ACC112 (cell line): ENCODE data around the gene PTPRN2.
"Not testable (repeated sequence)": the region's sequence is repeated elsewhere in the genome, so short reads cannot be mapped to it uniquely, and the experiment has no call there.

Source experiments
- H2AFZ ChIP-seq: fragments of 200-600 bp; sonication (generic); one replicate; pipeline ENCODE4 v1.6.0; 2017; ENCODE audit warnings: antibody characterized with exemption, low read length; ENCODE audit not compliant: unreplicated experiment
- H3K27ac ChIP-seq: fragments of 200-600 bp; sonication (generic); 2 replicates; pipeline ENCODE4 v1.5.1; 2014; ENCODE audit warnings: low read depth, mild to moderate bottlenecking, antibody characterized with exemption, low read length, moderate library complexity
- H3K27me3 ChIP-seq: fragments of 200-600 bp; sonication (generic); 2 replicates; pipeline ENCODE4 v1.6.1; 2014; ENCODE audit warnings: mild to moderate bottlenecking, antibody characterized with exemption, low read length, moderate library complexity, mixed read lengths; ENCODE audit not compliant: insufficient read depth
- H3K36me3 ChIP-seq: fragments of 200-600 bp; sonication (generic); 2 replicates; pipeline ENCODE4 v1.6.1; 2016; ENCODE audit warnings: mild to moderate bottlenecking, antibody characterized with exemption, low read length, moderate library complexity, mixed read lengths; ENCODE audit not compliant: insufficient read depth
- H3K4me1 ChIP-seq: fragments of 200-600 bp; sonication (generic); one replicate; pipeline ENCODE4 v1.6.1; 2016; ENCODE audit warnings: low read length, mixed read lengths; ENCODE audit not compliant: insufficient read depth, unreplicated experiment, control insufficient read depth
- H3K4me3 ChIP-seq: fragments of 200-600 bp; sonication (generic); 2 replicates; pipeline ENCODE4 v1.5.1; 2014; ENCODE audit warnings: mild to moderate bottlenecking, low read depth, low read length
- H3K79me2 ChIP-seq: fragments of 200-600 bp; sonication (generic); one replicate; pipeline ENCODE4 v1.6.0; 2016; ENCODE audit warnings: low read length; ENCODE audit not compliant: control insufficient read depth, unreplicated experiment, insufficient read depth

Gene PTPRN2

DNA sequence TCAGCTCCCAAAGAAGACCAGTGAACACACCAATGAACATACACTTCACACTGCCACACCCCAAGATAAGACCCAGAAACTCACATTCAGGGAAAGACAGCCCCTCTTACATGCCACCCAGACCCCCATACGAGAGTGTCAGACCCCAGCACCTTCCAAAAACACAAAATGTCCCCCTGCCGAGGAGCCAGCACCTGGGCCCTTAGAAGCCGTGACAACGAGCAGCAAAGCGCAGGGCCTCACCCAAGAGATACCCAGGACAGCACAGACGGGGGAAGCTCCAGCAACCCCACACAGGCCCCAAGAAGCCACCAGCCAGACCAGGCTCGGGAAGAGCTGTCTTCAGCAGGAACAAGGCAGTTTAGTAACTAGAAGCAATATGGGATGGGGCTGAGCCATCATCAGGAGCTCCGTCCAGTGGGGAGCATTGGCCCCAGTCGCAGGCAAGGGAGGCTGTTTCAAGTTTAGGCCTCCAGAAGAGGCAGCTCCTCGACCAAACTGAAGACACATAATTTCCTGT lies 243.6 kb downstream of the PTPRN2 start:
- Histone ChIP-seq H2AFZ (no peak overlapping the region), H3K27ac (no peak overlapping the region), H3K4me3 (no peak overlapping the region), H3K36me3 (no peaks in the 10 kb centered on the region), H3K4me1 (no peaks in the 10 kb centered on the region), H3K79me2 (no peaks in the 10 kb centered on the region), H3K27me3 (no peaks in the 10 kb centered on the region)

GRCh38 chr7:158343526-158343925 lies 244.1 kb downstream of the PTPRN2 start:
- H3K4me1 ChIP-seq, result no peaks in the 10 kb centered on the region
- no peaks in the 10 kb centered on the region for H3K27me3 ChIP-seq
- no peaks in the 10 kb centered on the region for H3K36me3 ChIP-seq
- no peak overlapping the region for H3K4me3 ChIP-seq
- H3K79me2 ChIP-seq, result no peaks in the 10 kb centered on the region
- no peak overlapping the region for H2AFZ ChIP-seq
- H3K27ac ChIP-seq, result no peak overlapping the region

DNA sequence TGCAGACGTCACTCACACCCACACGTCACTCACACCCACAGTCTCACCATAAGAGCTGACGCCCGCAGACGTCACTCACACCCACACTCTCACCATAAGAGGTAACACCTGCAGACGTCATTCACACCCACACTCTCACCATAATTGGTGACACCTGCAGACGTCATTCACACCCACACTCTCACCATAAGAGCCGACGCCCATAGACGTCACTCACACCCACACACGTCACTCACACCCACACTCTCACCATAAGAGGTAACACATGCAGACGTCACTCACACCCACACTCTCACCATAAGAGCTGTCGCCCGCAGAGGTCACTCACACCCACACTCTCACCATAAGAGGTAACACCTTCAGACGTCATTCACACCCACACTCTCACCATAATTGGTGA lies 246.5 kb downstream of the PTPRN2 start:
- H3K27me3 ChIP-seq, H2AFZ ChIP-seq, H3K4me1 ChIP-seq, H3K36me3 ChIP-seq, H3K79me2 ChIP-seq, H3K27ac ChIP-seq, H3K4me3 ChIP-seq: not testable (repeated sequence)

- H3K4me1 ChIP-seq, H3K27me3 ChIP-seq, H3K36me3 ChIP-seq, H3K27ac ChIP-seq, H3K4me3 ChIP-seq, H2AFZ ChIP-seq, H3K79me2 ChIP-seq: not testable (repeated sequence)
Observed at GRCh38 chr7:158336952-158337351, 250.7 kb downstream of the PTPRN2 start.

GRCh38 chr7:158332516-158332915 lies 255.1 kb downstream of the PTPRN2 start:
- not testable (repeated sequence) for H2AFZ ChIP-seq, H3K27ac ChIP-seq, H3K27me3 ChIP-seq

GRCh38 chr7:158331826-158332450 lies 255.7 kb downstream of the PTPRN2 start:
- H3K79me2 ChIP-seq, H3K27me3 ChIP-seq, H3K4me1 ChIP-seq, H3K4me3 ChIP-seq, H3K36me3 ChIP-seq, H3K27ac ChIP-seq, H2AFZ ChIP-seq: not testable (repeated sequence)

More at GRCh38 chr7:158332516-158332915, 255.1 kb downstream of the PTPRN2 start:
- H3K4me1 ChIP-seq, H3K36me3 ChIP-seq, H3K79me2 ChIP-seq, H3K4me3 ChIP-seq: not testable (repeated sequence)

DNA sequence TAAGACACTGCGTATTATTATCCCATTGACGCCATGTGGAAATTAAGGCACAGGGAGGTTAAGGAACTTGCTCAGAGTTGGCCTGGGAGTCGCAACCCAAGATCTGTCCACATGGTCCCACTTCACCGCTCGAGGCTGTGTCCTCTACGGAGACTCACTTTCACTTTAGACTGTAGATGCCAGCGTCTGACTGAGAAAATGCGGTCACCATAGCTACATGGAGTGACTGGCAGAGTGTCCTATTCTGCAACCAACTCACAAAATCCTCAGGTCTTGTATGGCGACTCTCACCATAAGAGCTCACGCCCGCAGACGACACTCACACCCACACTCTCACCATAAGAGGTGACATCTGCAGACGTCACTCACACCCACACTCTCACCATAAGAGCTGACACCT lies 257.9 kb downstream of the PTPRN2 start:
- Histone ChIP-seq H3K27ac (no peak overlapping the region), H3K27me3 (no peaks in the 10 kb centered on the region), H3K36me3 (no peaks in the 10 kb centered on the region), H3K4me3 (no peak overlapping the region), H3K79me2 (no peaks in the 10 kb centered on the region), H2AFZ (no peak overlapping the region), H3K4me1 (no peaks in the 10 kb centered on the region)

GRCh38 chr7:158329014-158329610 lies 258.5 kb downstream of the PTPRN2 start:
- Histone ChIP-seq H3K27me3 (no peaks in the 10 kb centered on the region), H3K27ac (no peak overlapping the region), H2AFZ (no peak overlapping the region), H3K79me2 (no peaks in the 10 kb centered on the region), H3K36me3 (no peaks in the 10 kb centered on the region), H3K4me3 (no peak overlapping the region), H3K4me1 (no peaks in the 10 kb centered on the region)

DNA sequence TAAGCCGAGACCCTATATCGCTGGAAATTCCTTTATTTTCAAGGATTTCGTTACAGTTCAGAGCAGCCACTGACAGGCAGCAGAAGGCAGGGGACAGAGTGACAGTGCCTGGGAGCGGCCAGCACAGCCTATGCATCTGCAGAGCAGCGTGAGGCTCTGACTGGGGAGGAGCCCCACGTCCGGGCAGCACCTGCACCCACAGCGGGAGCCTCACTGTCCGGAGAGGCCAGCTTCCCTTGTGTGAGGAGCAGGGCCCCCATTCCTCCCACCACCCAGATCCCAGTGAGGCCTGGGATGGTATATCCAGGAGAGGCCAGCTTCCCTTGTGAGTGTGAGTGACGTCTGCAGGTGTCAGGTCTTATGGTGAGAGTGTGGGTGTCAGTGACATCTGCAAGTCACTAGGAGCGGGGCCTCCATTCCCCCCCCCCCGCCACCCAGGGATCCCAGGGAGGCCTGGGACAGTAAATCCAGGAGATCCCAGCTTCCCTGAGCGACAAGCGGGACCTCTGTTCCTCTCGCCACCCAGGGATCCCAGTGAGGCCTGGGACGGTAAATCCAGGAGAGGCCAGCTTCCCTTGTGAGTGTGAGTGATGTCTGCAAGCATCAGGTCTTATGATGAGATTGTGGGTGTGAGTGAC lies 259.1 kb downstream of the PTPRN2 start:
- H3K27ac ChIP-seq, result no peak overlapping the region
- no peaks in the 10 kb centered on the region for H3K27me3 ChIP-seq
- H3K36me3 ChIP-seq, result no peaks in the 10 kb centered on the region
- H3K4me1 ChIP-seq, result no peaks in the 10 kb centered on the region
- H3K4me3 ChIP-seq, result no peak overlapping the region
- no peak overlapping the region for H2AFZ ChIP-seq
- no peaks in the 10 kb centered on the region for H3K79me2 ChIP-seq

DNA sequence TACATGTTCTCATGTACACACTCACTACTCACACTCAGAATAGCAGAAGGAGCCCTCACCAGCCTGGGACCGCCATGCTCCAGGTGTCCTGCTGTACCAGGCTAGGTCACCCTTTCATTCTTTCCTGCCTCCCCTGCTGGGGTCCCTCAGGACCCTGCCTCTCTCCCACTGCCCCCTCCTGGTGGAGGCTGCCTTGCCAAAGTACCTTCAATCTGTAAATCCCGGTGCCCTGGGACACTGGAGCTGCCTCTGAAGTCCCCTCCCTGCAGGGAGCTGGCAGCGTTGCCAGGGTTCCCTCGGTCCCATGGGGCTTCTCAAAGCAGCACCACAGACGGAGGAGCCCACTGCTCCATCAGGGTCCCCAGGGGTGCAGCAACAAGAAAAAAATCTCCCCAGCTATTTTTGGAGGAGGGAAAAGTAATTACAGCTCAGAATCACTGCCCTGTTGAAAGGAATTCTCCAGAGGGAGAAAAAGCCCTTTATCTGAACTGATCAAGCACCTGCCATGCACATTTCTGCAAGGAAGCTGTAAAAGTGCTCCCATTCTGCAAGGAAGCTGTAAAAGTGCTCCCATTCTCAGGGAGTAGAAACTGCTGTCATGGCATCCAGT lies 259.9 kb downstream of the PTPRN2 start:
- H3K4me3 ChIP-seq, result no peak overlapping the region
- no peak overlapping the region for H3K27ac ChIP-seq
- no peaks in the 10 kb centered on the region for H3K27me3 ChIP-seq
- no peak overlapping the region for H2AFZ ChIP-seq
- H3K79me2 ChIP-seq, result no peaks in the 10 kb centered on the region
- H3K36me3 ChIP-seq, result no peaks in the 10 kb centered on the region
- H3K4me1 ChIP-seq, result no peaks in the 10 kb centered on the region

DNA sequence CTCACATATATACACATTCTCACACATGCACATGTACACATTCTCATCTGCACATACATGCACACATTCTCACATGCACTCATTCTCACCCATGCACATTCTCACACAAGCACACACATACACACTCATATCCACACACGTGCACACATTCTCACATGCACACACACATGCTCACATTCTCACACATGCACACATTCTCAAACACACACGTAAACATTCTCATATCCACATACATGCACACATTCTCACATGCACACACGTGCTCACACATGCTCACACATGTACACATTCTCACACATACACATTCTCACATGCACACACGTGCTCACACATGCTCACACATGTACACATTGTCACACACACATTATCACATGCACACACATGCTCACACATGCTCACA lies 260.6 kb downstream of the PTPRN2 start:
- Histone ChIP-seq H3K4me3 (no peak overlapping the region), H3K27ac (no peak overlapping the region), H3K27me3 (no peaks in the 10 kb centered on the region), H3K79me2 (no peaks in the 10 kb centered on the region), H3K36me3 (no peaks in the 10 kb centered on the region), H3K4me1 (no peaks in the 10 kb centered on the region), H2AFZ (no peak overlapping the region)
